H1 (cell line): Measurements from ENCODE around the gene SAT2. TPM values are rescaled to one million over a fixed set of nuclear protein-coding genes. Genes with fewer than 3 reads are reported as not detected.

Experiments used
- CTCF ChIA-PET: fragments of 300-600 bp; sonication (Branson Sonifier 250); formaldehyde crosslinking; loops from one replicate; lab custom pipeline; 2021; ENCODE audit not compliant: partially characterized antibody; lab: Charles Lee
- POLR2A ChIA-PET: fragments of 300-600 bp; sonication (Branson Sonifier 250); formaldehyde crosslinking; loops from one replicate; lab custom pipeline; 2021; ENCODE audit warnings: inconsistent platforms; ENCODE audit not compliant: partially characterized antibody; lab: Charles Lee
- DNase-seq, 2 experiments: peaks; one replicate each; pipeline versions ENCODE4 v3.0.0 to v3.0.0-alpha.2; 2010 to 2022; ENCODE audit warnings: low spot score in 2 of 2, low read depth in 1 of 2, mixed read lengths in 1 of 2
- FAIRE-seq: peaks from 2 replicates; lab custom pipeline; 2011; peaks lifted over from hg19 to GRCh38; lab: Jason Lieb, UNC
- H2AFZ ChIP-seq: 2 replicates; pipeline ENCODE4 v1.8.1; 2012; ENCODE audit warnings: low read length, inconsistent platforms
- H2AK5ac ChIP-seq: 2 replicates; pipeline ENCODE4 v1.6.1; 2013; ENCODE audit warnings: low read depth, low read length
- H2BK120ac ChIP-seq: replicated peaks from 2 replicates; pipeline ENCODE3; 2013; ENCODE audit warnings: low read depth, low read length, inconsistent platforms
- H2BK12ac ChIP-seq: 2 replicates; pipeline ENCODE4 v1.6.1; 2013; ENCODE audit warnings: low read depth, low read length
- H2BK15ac ChIP-seq: 2 replicates; pipeline ENCODE4 v1.6.1; 2013; ENCODE audit warnings: low read length
- H2BK20ac ChIP-seq: 2 replicates; pipeline ENCODE4 v1.6.1; 2013; ENCODE audit warnings: low read length
- H2BK5ac ChIP-seq: 2 replicates; pipeline ENCODE4 v1.6.1; 2013; ENCODE audit warnings: low read depth, low read length
- H3K14ac ChIP-seq: 2 replicates; pipeline ENCODE4 v1.6.1; 2013; ENCODE audit warnings: inconsistent platforms; ENCODE audit not compliant: insufficient read length
- H3K18ac ChIP-seq: 2 replicates; pipeline ENCODE4 v1.6.1; 2013; ENCODE audit warnings: low read length; ENCODE audit errors: extremely low read depth
- H3K23ac ChIP-seq: 2 replicates; pipeline ENCODE4 v1.6.1; 2013; ENCODE audit warnings: inconsistent platforms; ENCODE audit not compliant: insufficient read length
- H3K23me2 ChIP-seq: 2 replicates; pipeline ENCODE4 v1.6.1; 2013; ENCODE audit warnings: low read depth, low read length
- H3K27ac ChIP-seq: 2 replicates; pipeline ENCODE4 v1.6.1; 2011; ENCODE audit warnings: low read depth, low read length, inconsistent platforms
- H3K27me3 ChIP-seq, 4 experiments: replicated peaks in 1 of 4; 1 replicate in 1 of 4; 2 replicates in 3 of 4; pipeline versions ENCODE4 v1.6.1 to v1.8.1; 2011 to 2013; ENCODE audit warnings: low read length in 3 of 4, mild to moderate bottlenecking in 3 of 4, inconsistent platforms in 2 of 4, mixed read lengths in 2 of 4, moderate library complexity in 1 of 4; ENCODE audit not compliant: control insufficient read depth in 3 of 4, insufficient read depth in 3 of 4; ENCODE audit errors: extremely low read depth in 1 of 4
- H3K36me3 ChIP-seq, 4 experiments: 2 replicates each; pipeline versions ENCODE4 v1.6.1 to v1.8.1; 2011 to 2013; ENCODE audit warnings: mild to moderate bottlenecking in 4 of 4, low read length in 3 of 4, moderate library complexity in 2 of 4, control low read depth in 1 of 4, inconsistent platforms in 1 of 4; ENCODE audit not compliant: insufficient read depth in 4 of 4, control insufficient read depth in 2 of 4
- H3K4ac ChIP-seq: replicated peaks from 2 replicates; pipeline ENCODE3; 2013; ENCODE audit warnings: low read length, low read depth, mixed read lengths, inconsistent platforms; ENCODE audit not compliant: insufficient read length
- H3K4me1 ChIP-seq, 4 experiments: replicated peaks in 1 of 4; 1 replicate in 1 of 4; 2 replicates in 3 of 4; pipeline versions ENCODE4 v1.6.1 to v1.8.1; 2011 to 2013; ENCODE audit warnings: low read length in 3 of 4, inconsistent platforms in 2 of 4, mixed read lengths in 1 of 4; ENCODE audit not compliant: insufficient read depth in 4 of 4, control insufficient read depth in 3 of 4
- H3K4me2 ChIP-seq, 2 experiments: 2 replicates each; pipeline versions ENCODE4 v1.6.1 to v1.8.1; 2011 to 2013; ENCODE audit warnings: low read depth in 2 of 2, low read length in 2 of 2, control low read depth in 1 of 2, inconsistent platforms in 1 of 2, mild to moderate bottlenecking in 1 of 2; ENCODE audit not compliant: insufficient read depth in 1 of 2
- H3K4me3 ChIP-seq, 4 experiments: fragments of 200-600, 300-600 bp in 1 of 4; sonication (generic), shearing (Covaris generic), sonication (Bioruptor Twin) in 1 of 4; 2 replicates each; pipeline versions ENCODE4 v1.5.1 to v1.8.1; 2011 to 2016; ENCODE audit warnings: low read length in 4 of 4, low read depth in 3 of 4, control low read depth in 2 of 4, inconsistent platforms in 2 of 4, mild to moderate bottlenecking in 2 of 4, mixed read lengths in 1 of 4, moderate library complexity in 1 of 4; ENCODE audit not compliant: insufficient read depth in 2 of 4; ENCODE audit errors: extremely low read depth in 1 of 4
- H3K56ac ChIP-seq: replicated peaks from 2 replicates; pipeline ENCODE3; 2013; ENCODE audit warnings: low read depth, mild to moderate bottlenecking, mixed read lengths, low read length, inconsistent platforms; ENCODE audit not compliant: insufficient read length
- H3K79me1 ChIP-seq: 2 replicates; pipeline ENCODE4 v1.6.1; 2013; ENCODE audit warnings: low read depth, low read length, control low read depth
- H3K79me2 ChIP-seq, 2 experiments: 2 replicates each; pipeline versions ENCODE4 v1.6.1 to v1.8.1; 2012 to 2013; ENCODE audit warnings: low read length in 2 of 2, mild to moderate bottlenecking in 2 of 2, inconsistent platforms in 1 of 2; ENCODE audit not compliant: insufficient read depth in 2 of 2, control insufficient read depth in 1 of 2
- H3K9ac ChIP-seq, 4 experiments: replicated peaks in 1 of 4; 1 replicate in 1 of 4; 2 replicates in 3 of 4; pipeline versions ENCODE4 v1.6.1 to v1.8.1; 2011 to 2013; ENCODE audit warnings: low read depth in 3 of 4, low read length in 3 of 4, control low read depth in 2 of 4, mild to moderate bottlenecking in 2 of 4, moderate library complexity in 2 of 4, inconsistent platforms in 1 of 4; ENCODE audit errors: extremely low read depth in 1 of 4
- H3K9me3 ChIP-seq, 2 experiments: 2 replicates each; pipeline versions ENCODE4 v1.6.1 to v1.8.1; 2012 to 2013; ENCODE audit warnings: mild to moderate bottlenecking in 2 of 2, moderate library complexity in 2 of 2, control low read depth in 1 of 2, inconsistent platforms in 1 of 2, low read depth in 1 of 2, low read length in 1 of 2, mixed read lengths in 1 of 2; ENCODE audit not compliant: insufficient read depth in 2 of 2
- H4K20me1 ChIP-seq, 2 experiments: replicated peaks in 1 of 2; 2 replicates each; pipeline versions ENCODE3 to v1.8.1; 2011 to 2013; ENCODE audit warnings: inconsistent platforms in 2 of 2, low read length in 2 of 2, mild to moderate bottlenecking in 1 of 2; ENCODE audit not compliant: insufficient read depth in 2 of 2, control insufficient read depth in 1 of 2
- H4K5ac ChIP-seq: 2 replicates; pipeline ENCODE4 v1.6.1; 2013; ENCODE audit warnings: low read length, low read depth, mixed read lengths, inconsistent platforms; ENCODE audit not compliant: insufficient read length
- H4K8ac ChIP-seq: 2 replicates; pipeline ENCODE4 v1.8.0; 2013; ENCODE audit warnings: mild to moderate bottlenecking, moderate library complexity, low read length, inconsistent platforms; ENCODE audit not compliant: insufficient read depth; ENCODE audit errors: extremely low read depth
- H4K91ac ChIP-seq: replicated peaks from 2 replicates; pipeline ENCODE3; 2013; ENCODE audit warnings: low read length, mixed read lengths, inconsistent platforms; ENCODE audit not compliant: insufficient read length
- FOSL1 ChIP-seq: IDR thresholded peaks from 2 replicates; pipeline ENCODE4 v1.6.1; 2011; ENCODE audit warnings: mild to moderate bottlenecking, low read depth, low read length, moderate library complexity; ENCODE audit not compliant: insufficient read depth
- GTF2F1 ChIP-seq: IDR thresholded peaks from 2 replicates; pipeline ENCODE4 v1.6.1; 2012; ENCODE audit warnings: low read depth, low read length, improper control_type of control experiment, borderline replicate concordance
- JUN ChIP-seq: IDR thresholded peaks from 2 replicates; pipeline ENCODE4 v1.6.1; 2011; ENCODE audit warnings: low read depth, mild to moderate bottlenecking, improper control_type of control experiment, low read length
- KDM1A ChIP-seq: fragments of 200-600, 300-600 bp; sonication (generic); IDR thresholded peaks from 2 replicates; pipeline ENCODE4 v1.7.1; 2016; ENCODE audit warnings: mild to moderate bottlenecking, low read length, borderline replicate concordance
- MAX ChIP-seq: IDR thresholded peaks from 2 replicates; pipeline ENCODE4 v1.6.1; 2012; ENCODE audit warnings: inconsistent platforms
- NRF1 ChIP-seq: IDR thresholded peaks from 2 replicates; pipeline ENCODE4 v1.6.1; 2011; ENCODE audit warnings: mild to moderate bottlenecking, low read depth, low read length, improper control_type of control experiment
- SP4 ChIP-seq: IDR thresholded peaks from 2 replicates; pipeline ENCODE4 v1.6.1; 2012; ENCODE audit warnings: low read length, inconsistent platforms
- WGBS, 2 experiments: shearing (Covaris generic) in 1 of 2; methylation state at CpG; one replicate each; pipeline versions ENCODE4 v1.1.6 to v1.1.7; 2013 to 2015; ENCODE audit warnings: low lambda C conversion rate in 2 of 2, mixed read lengths in 2 of 2, inconsistent platforms in 1 of 2, low coverage in 1 of 2, missing lambda C conversion rate in 1 of 2; ENCODE audit not compliant: insufficient replicate concordance in 2 of 2, insufficient coverage in 1 of 2, insufficient read length in 1 of 2; ENCODE audit errors: extremely low coverage in 1 of 2, missing lambda C conversion rate in 1 of 2; 5-methylcytosine and 5-hydroxymethylcytosine counted together
- polyA plus RNA-seq, 7 experiments: library from polyadenylated mRNA; depleted of rRNA in 3 of 7; stranded (reverse) in 5 of 7; unstranded in 2 of 7; fragments of >200 nt in 5 of 7; fragments of 200-250 nt in 2 of 7; gene quantifications; 1 replicate in 5 of 7; 2 replicates in 1 of 7; 4 replicates in 1 of 7; pipeline versions ENCODE4 v1.2.1 to v1.2.3, GENCODE V29; 2011 to 2013; ENCODE audit warnings: missing spikeins in 2 of 7, mixed read lengths in 2 of 7
- total RNA-seq: library from RNA; stranded (reverse); fragmentation: NEBNext Ultra II Directional; extraction: Animal tissue kit (Norgen Biotek cat#: 25700); gene quantifications from 2 replicates; pipeline ENCODE4 v1.2.1, GENCODE V29; 2021
- TF ChIP-seq, protein P1 (sequence below): IDR thresholded peaks from 2 replicates; pipeline ENCODE4 v1.6.1; 2011; ENCODE audit warnings: low read depth, mild to moderate bottlenecking, low read length; ENCODE audit not compliant: insufficient read depth

The SAT2 gene
- total and polyA plus RNA-seq, 2 of the 8 experiments (the other 6 are each of a cell fraction or from before 2014, with no cell fraction given) = 36.4 to 72.3 TPM

DNA sequence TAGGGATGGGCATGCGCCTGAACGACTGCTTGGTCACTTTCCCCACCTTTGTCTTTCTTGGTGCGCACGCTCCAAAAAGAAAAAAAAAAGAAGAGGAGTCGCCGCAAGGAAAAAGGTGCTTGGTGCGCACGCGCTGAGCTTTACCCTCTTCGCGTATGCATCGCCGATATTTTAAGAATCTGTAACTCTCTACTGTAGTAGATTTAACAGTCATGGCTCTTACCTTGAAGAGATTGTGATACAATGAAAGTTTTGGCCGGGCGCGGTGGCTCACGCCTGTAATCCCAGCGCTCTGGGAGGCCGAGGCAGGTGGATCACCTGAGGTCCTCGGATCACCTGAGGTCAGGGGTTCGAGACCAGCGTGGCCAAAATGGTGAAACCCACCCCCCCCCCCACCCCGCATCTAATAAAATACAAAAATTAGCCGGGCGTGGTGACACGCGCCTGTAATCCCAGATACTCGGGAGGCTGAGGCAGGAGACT is 12.3 kb downstream of the SAT2 start:
- H3K4me2 ChIP-seq = peak overlapping the region; percentile 55 to 61; a peak in 3 of 4 replicates
- peak overlapping the region; percentile 29 to 54 (median 36); a peak in 6 of 8 replicates for H3K4me3 ChIP-seq
- H3K27me3 ChIP-seq = no peaks in the 10 kb centered on the region
- CTCF ChIA-PET = interaction anchor here (0.6 to 13.4 kb wide), 11 partner anchors 12 to 300 kb away, joined by 3 to 92 read pairs (median 4); partner anchors contain the start of genes SAT2, SHBG, TP53 and WRAP53
- H4K5ac ChIP-seq = no peak overlapping the region
- H3K9ac ChIP-seq = no peak overlapping the region; a peak in 2 of 7 replicates
- H3K4ac ChIP-seq = no peak overlapping the region
- no peak overlapping the region for H4K91ac ChIP-seq
- peaks cover 0 to 9% of the 10 kb centered on the region in 2 experiments for H4K20me1 ChIP-seq
- no peak overlapping the region; the same call in 1 of the 2 replicates for H3K18ac ChIP-seq
- H3K14ac ChIP-seq = no peak overlapping the region
- no peak overlapping the region for H3K56ac ChIP-seq
- H2AFZ ChIP-seq = peak overlapping the region; percentile 48; the same call in 1 of the 2 replicates
- H2BK15ac ChIP-seq = no peak overlapping the region
- H3K9me3 ChIP-seq = no peaks in the 10 kb centered on the region
- DNase-seq (no peak), FAIRE-seq (no peak)
- 0 out of 2 replicates have a peak overlapping the region, but pooled peaks have one; percentile 13 for H3K27ac ChIP-seq
- no peak overlapping the region for H2BK20ac ChIP-seq
- H3K36me3 ChIP-seq = peaks cover 0 to 5% (median 0%) of the 10 kb centered on the region in 4 experiments; a peak in 2 of 8 replicates
- no peak overlapping the region for H2BK12ac ChIP-seq
- no peak overlapping the region for H4K8ac ChIP-seq
- H2BK5ac ChIP-seq = no peak overlapping the region
- 0 out of 2 replicates have a peak, but pooled peaks have one; percentile 38 for TF ChIP-seq KDM1A
- TF ChIP-seq SP4 = 0 out of 2 replicates have a peak, but pooled peaks have one; percentile 74
- TF ChIP-seq, protein P1, sequence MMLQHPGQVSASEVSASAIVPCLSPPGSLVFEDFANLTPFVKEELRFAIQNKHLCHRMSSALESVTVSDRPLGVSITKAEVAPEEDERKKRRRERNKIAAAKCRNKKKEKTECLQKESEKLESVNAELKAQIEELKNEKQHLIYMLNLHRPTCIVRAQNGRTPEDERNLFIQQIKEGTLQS = no peak
- no peak for TF ChIP-seq GTF2F1
- no peak for TF ChIP-seq FOSL1
- TF ChIP-seq JUN = no peak
- TF ChIP-seq MAX = peak; percentile 75; the same call in 1 of the 2 replicates
- peak; percentile 83 for TF ChIP-seq NRF1
- peaks cover 18% of the 10 kb centered on the region for H3K79me1 ChIP-seq
- H2BK120ac ChIP-seq = no peak overlapping the region
- H3K23me2 ChIP-seq = peaks cover 6% of the 10 kb centered on the region
- POLR2A ChIA-PET = interaction anchor here (0.6 to 79.4 kb wide), 10 partner anchors 12 to 86 kb away, joined by 3 to 2272 read pairs (median 10); partner anchors contain the start of genes ATP1B2, CD68, MPDU1 and SAT2
- H3K23ac ChIP-seq = no peak overlapping the region
- H3K4me1 ChIP-seq = peaks cover 0 to 5% (median 1%) of the 10 kb centered on the region in 4 experiments; a peak in 4 of 7 replicates
- no peak overlapping the region for H2AK5ac ChIP-seq
- 8% methylated on average over 21 of the region's 28 CpGs; no CpG with 5 or more reads in 1 of the 2 experiments for WGBS, 2 experiments
- peaks cover 4 to 31% of the 10 kb centered on the region in 2 experiments; a peak in 3 of 4 replicates for H3K79me2 ChIP-seq
